ENCODE results near the gene DROSHA. TPM values are rescaled to one million over a fixed set of nuclear protein-coding genes. Genes with fewer than 3 reads are reported as not detected.

Gene DROSHA
- total and polyA plus RNA-seq, 2 of the 8 experiments (the other 6 are each of a cell fraction or from before 2014, with no cell fraction given): 65.9 to 122 TPM

DNA sequence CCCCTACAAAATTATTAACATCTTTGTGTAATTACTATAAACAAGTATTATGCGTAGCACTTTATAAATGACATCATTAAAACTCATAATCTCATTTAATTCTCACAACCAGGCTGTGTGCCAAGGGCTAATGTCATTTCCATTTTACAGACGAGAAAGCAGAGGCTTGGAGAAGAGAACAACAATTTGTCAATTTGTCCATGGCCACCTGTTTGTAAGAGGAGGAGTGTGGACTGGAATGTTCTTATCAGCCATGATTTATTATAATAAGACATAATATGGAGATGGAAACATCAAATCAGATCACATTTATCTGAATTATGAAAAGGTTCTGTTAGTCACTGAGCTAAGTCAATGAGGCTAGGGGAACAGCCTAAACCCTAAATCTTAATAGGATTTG, 97.0 kb downstream of the DROSHA start (continued):
- TF ChIP-seq BACH1 (IDR thresholded peaks at IDR 0.05; ENCODE audit: low read length) (no peak), SRF (IDR thresholded peaks at IDR 0.05; ENCODE audit: low read depth, low read length) (no peak), CHD1 (IDR thresholded peaks at IDR 0.05; ENCODE audit: low read depth, low read length) (no peak), RAD21 (IDR thresholded peaks at IDR 0.05 in 1 of 2, conservative IDR thresholded peaks at IDR 0.05 in 1 of 2; ENCODE audit: low read depth in 2 of 2, low read length in 2 of 2) (no peak), SIX5 (IDR thresholded peaks at IDR 0.05; ENCODE audit: low read depth, low read length) (no peak), POU5F1 (IDR thresholded peaks at IDR 0.05; ENCODE audit: low read depth, low read length) (no peak)

All from H1 (cell line).